ENCODE results near the gene ADPRS.

GRCh38 chr1:36135330-36135667, 46.6 kb downstream of the ADPRS start:
- TF ChIP-seq EZH2 (IDR thresholded peaks at IDR 0.05; ENCODE audit: borderline replicate concordance, low read length): no peak
- TF ChIP-seq, protein P1, sequence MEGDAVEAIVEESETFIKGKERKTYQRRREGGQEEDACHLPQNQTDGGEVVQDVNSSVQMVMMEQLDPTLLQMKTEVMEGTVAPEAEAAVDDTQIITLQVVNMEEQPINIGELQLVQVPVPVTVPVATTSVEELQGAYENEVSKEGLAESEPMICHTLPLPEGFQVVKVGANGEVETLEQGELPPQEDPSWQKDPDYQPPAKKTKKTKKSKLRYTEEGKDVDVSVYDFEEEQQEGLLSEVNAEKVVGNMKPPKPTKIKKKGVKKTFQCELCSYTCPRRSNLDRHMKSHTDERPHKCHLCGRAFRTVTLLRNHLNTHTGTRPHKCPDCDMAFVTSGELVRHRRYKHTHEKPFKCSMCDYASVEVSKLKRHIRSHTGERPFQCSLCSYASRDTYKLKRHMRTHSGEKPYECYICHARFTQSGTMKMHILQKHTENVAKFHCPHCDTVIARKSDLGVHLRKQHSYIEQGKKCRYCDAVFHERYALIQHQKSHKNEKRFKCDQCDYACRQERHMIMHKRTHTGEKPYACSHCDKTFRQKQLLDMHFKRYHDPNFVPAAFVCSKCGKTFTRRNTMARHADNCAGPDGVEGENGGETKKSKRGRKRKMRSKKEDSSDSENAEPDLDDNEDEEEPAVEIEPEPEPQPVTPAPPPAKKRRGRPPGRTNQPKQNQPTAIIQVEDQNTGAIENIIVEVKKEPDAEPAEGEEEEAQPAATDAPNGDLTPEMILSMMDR (IDR thresholded peaks at IDR 0.05; ENCODE audit: low read length): no peak

All from OCI-LY1 (cell line).